Tibial nerve (tissue), 4 donors: ENCODE data around the gene HSD17B3. TPM values are rescaled to one million over a fixed set of nuclear protein-coding genes. Genes with fewer than 3 reads are reported as not detected.

Experiments used
- DNase-seq, 2 donors: peaks; one replicate each; pipeline ENCODE4 v3.0.0-alpha.2; 2019; ENCODE audit warnings: low spot score in 2 of 2
- H3K27ac ChIP-seq, 4 donors: fragments of 200-600 bp; sonication (generic) in 3 of 4; one replicate each; pipeline ENCODE4 v1.5.1; 2017 to 2019; ENCODE audit warnings: mild to moderate bottlenecking in 1 of 4
- H3K27me3 ChIP-seq, 2 donors: fragments of 200-600 bp; sonication (generic) in 1 of 2; one replicate each; pipeline versions ENCODE4 v1.5.1 to v1.6.0; 2017 to 2019
- H3K36me3 ChIP-seq, 3 donors: fragments of 200-600 bp; sonication (generic); one replicate each; pipeline ENCODE4 v1.5.1; 2018 to 2019
- H3K4me1 ChIP-seq, 4 donors: fragments of 200-600 bp; sonication (generic) in 3 of 4; one replicate each; pipeline ENCODE4 v1.5.1; 2017 to 2019
- H3K4me3 ChIP-seq, 4 donors: fragments of 200-600 bp; sonication (generic) in 3 of 4; one replicate each; pipeline ENCODE4 v1.5.1; 2017 to 2019; ENCODE audit warnings: mild to moderate bottlenecking in 1 of 4, moderate library complexity in 1 of 4
- H3K9me3 ChIP-seq, 4 donors: fragments of 200-600 bp; sonication (generic) in 3 of 4; one replicate each; pipeline ENCODE4 v1.5.1; 2017 to 2019
- CTCF ChIP-seq, 5 experiments: fragments of 200-600 bp in 3 of 5; fragments of 450-650 bp in 2 of 5; sonication (generic) in 3 of 5; IDR thresholded peaks; one replicate each; pipeline ENCODE4 v1.5.1; 2016 to 2019; ENCODE audit warnings: antibody characterized with exemption in 5 of 5, mild to moderate bottlenecking in 3 of 5, moderate library complexity in 2 of 5
- EP300 ChIP-seq, 2 donors: sonication (generic); formaldehyde crosslinking; IDR thresholded peaks; one replicate each; pipeline ENCODE4 v1.6.1; 2017; ENCODE audit warnings: antibody characterized with exemption in 2 of 2, mild to moderate bottlenecking in 1 of 2
- POLR2A ChIP-seq, 2 donors: fragments of 450-650 bp; IDR thresholded peaks; one replicate each; pipeline ENCODE4 v1.6.1; 2017; ENCODE audit warnings: antibody characterized with exemption in 2 of 2, mild to moderate bottlenecking in 2 of 2, moderate library complexity in 2 of 2
- WGBS, 2 donors: methylation state at CpG; one replicate each; pipeline ENCODE4 v1.1.5; 2018; 5-methylcytosine and 5-hydroxymethylcytosine counted together
- total RNA-seq, 4 donors: library from RNA; depleted of rRNA; stranded (reverse); fragments of >200 nt; gene quantifications; one replicate each; pipeline ENCODE4 v1.1.0, GENCODE V29; 2016

HSD17B3 gene
- total RNA-seq: 1 to 10 TPM in 2 of 4 donors, under 1 TPM in 2; 0.66 to 6.7 (median 1.1) TPM

- H3K27me3 ChIP-seq: no peaks in the 10 kb centered on the region
- H3K4me3 ChIP-seq: no peak within 1 kb of the TSS
- no peak for DNase-seq
- H3K27ac ChIP-seq: no peak within 1 kb of the TSS
- peaks cover 0 to 4% (median 0%) of the 10 kb centered on the region in 4 donors for H3K9me3 ChIP-seq
- no peak for TF ChIP-seq EP300 (IDR thresholded peaks at IDR 0.05)
- TF ChIP-seq CTCF (IDR thresholded peaks at IDR 0.05): no peak
- no peak for TF ChIP-seq POLR2A (IDR thresholded peaks at IDR 0.05)
- H3K4me1 ChIP-seq: no peaks in the 10 kb centered on the region
- WGBS, 2 donors: 76 to 86% methylated on average over 6 of the region's 6 CpGs
- H3K36me3 ChIP-seq: no peaks in the 10 kb centered on the region
Measured at GRCh38 chr9:96302021-96302420, at the start of gene HSD17B3. TSS of gene HSD17B3 (minus strand) at chr9:96302176. CDS start at chr9:96302104, 72 bp downstream.

- DNase-seq: no peak
- no peaks in the 10 kb centered on the region for H3K27me3 ChIP-seq
- H3K4me3 ChIP-seq: no peak overlapping the region
- no peaks in the 10 kb centered on the region for H3K4me1 ChIP-seq
- 46 to 51% methylated on average over 1 of the region's 1 CpG for WGBS, 2 donors
- no peak for TF ChIP-seq POLR2A (IDR thresholded peaks at IDR 0.05)
- H3K9me3 ChIP-seq: peaks cover 0 to 9% (median 0%) of the 10 kb centered on the region in 4 donors
- H3K36me3 ChIP-seq: peaks cover 0 to 76% (median 0%) of the 10 kb centered on the region in 3 donors
- no peak overlapping the region for H3K27ac ChIP-seq
Measured at GRCh38 chr9:96350866-96351265, 48.9 kb upstream of the HSD17B3 start.

GRCh38 chr9:96348261-96348660 lies 46.3 kb upstream of the HSD17B3 start:
- Histone ChIP-seq H3K27me3 (no peaks in the 10 kb centered on the region), H3K4me3 (no peak overlapping the region), H3K9me3 (peaks cover 0 to 9% (median 0%) of the 10 kb centered on the region in 4 donors), H3K36me3 (peaks cover 0 to 58% (median 0%) of the 10 kb centered on the region in 3 donors), H3K4me1 (peaks cover 0 to 16% (median 8%) of the 10 kb centered on the region in 4 donors), H3K27ac (no peak overlapping the region)
- 97 to 100% methylated on average over 5 of the region's 5 CpGs for WGBS, 2 donors
- DNase-seq: no peak
- TF ChIP-seq POLR2A (IDR thresholded peaks at IDR 0.05) (no peak), EP300 (IDR thresholded peaks at IDR 0.05) (no peak), CTCF (IDR thresholded peaks at IDR 0.05) (no peak)

- peaks cover 0 to 9% (median 0%) of the 10 kb centered on the region in 4 donors for H3K9me3 ChIP-seq
- 94% methylated on average over 9 of the region's 9 CpGs for WGBS, 2 donors
- H3K36me3 ChIP-seq: peaks cover 0 to 47% (median 0%) of the 10 kb centered on the region in 3 donors
- H3K4me1 ChIP-seq: peaks cover 0 to 19% (median 9%) of the 10 kb centered on the region in 4 donors
- H3K4me3 ChIP-seq: no peak overlapping the region
- no peak for TF ChIP-seq EP300 (IDR thresholded peaks at IDR 0.05)
- TF ChIP-seq CTCF (IDR thresholded peaks at IDR 0.05): no peak
- no peak for TF ChIP-seq POLR2A (IDR thresholded peaks at IDR 0.05)
- no peak for DNase-seq
- H3K27me3 ChIP-seq: no peaks in the 10 kb centered on the region
- peak overlapping the region in 3 of 4 donors; percentile 54 to 84 (median 76) for H3K27ac ChIP-seq
Measured at GRCh38 chr9:96345551-96345950, 43.6 kb upstream of the HSD17B3 start.

- Histone ChIP-seq H3K27me3 (no peaks in the 10 kb centered on the region), H3K9me3 (peaks cover 0 to 9% (median 0%) of the 10 kb centered on the region in 4 donors), H3K27ac (peak overlapping the region in 3 of 4 donors; percentile 54 to 84 (median 76)), H3K4me1 (peaks cover 0 to 19% (median 9%) of the 10 kb centered on the region in 4 donors), H3K36me3 (peaks cover 0 to 38% (median 0%) of the 10 kb centered on the region in 3 donors), H3K4me3 (no peak overlapping the region)
- TF ChIP-seq POLR2A (IDR thresholded peaks at IDR 0.05): no peak
- no peak for TF ChIP-seq EP300 (IDR thresholded peaks at IDR 0.05)
- no peak for TF ChIP-seq CTCF (IDR thresholded peaks at IDR 0.05)
- WGBS, 2 donors: 28 to 34% methylated on average over 6 of the region's 6 CpGs
- DNase-seq: peak; percentile 28 to 34
Measured at GRCh38 chr9:96344458-96345180, 42.6 kb upstream of the HSD17B3 start.
